Measurements from ENCODE around the gene FRMD6.

FRMD6 gene

GRCh38 chr14:51666826-51667225 lies 15.1 kb downstream of the FRMD6 start:
- DNase-seq (ENCODE audit: low spot score), result no peak

- no peak for DNase-seq (ENCODE audit: low spot score)
Observed at GRCh38 chr14:51668870-51669269, 17.2 kb downstream of the FRMD6 start.

- DNase-seq (ENCODE audit: low spot score), result no peak
Observed at GRCh38 chr14:51674294-51675002, 22.7 kb downstream of the FRMD6 start.

DNA sequence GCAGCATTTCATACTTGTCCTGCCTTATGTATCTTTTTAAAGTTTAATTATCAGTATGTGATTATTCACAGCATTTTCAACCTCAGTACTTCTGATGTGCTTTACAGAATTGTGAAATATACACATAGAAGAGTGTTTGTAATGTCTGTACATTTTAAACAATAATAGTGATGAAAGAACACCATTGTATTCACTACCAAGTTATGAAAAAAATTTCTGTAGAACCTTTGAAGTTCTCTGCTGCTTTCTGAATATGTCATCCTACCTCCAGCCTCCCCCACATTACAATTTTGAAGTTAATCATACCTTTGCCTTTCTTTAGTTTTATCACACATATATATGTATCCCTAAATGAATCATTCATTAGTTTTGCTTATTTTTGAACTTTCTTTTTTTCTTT lies 24.8 kb downstream of the FRMD6 start:
- DNase-seq (ENCODE audit: low spot score), result no peak

DNA sequence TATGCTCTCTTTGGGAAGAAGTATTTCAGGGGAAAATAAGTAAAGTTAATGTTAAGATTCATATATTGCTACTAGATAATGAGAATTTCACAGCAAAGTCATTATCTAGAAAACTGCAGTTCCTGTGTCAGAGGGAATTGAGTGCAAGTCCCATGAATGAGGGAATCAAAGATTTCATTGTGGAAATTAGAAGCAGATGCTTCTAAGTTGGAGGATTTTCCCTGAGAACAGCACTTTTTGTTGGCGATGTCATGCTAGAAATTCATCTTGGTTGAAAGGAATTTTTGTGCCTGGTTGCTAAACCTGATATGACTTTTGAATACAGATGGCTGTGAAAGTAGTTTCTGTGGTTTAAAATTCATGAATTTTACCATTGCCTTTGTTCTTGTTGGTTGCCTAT lies 25.6 kb downstream of the FRMD6 start:
- no peak for DNase-seq (ENCODE audit: low spot score)

DNA sequence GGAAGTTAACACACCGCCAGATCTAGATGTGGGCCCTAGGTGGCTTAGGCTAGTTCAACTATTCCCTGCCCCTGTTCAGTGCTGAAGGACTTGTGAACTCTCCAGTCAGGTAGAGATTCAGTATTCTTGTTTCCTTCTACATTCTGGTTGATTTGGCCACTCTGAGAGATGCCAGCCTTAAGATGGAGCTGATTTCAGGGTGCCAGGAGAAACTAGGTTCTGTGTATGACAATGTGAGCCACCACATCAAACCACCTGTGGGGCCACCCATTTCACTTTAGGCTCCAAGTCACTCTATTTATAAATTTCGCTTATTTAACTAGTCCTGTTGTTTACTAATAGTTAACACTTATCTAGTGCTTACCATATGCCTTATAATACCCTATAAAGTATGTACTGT lies 26.0 kb downstream of the FRMD6 start:
- no peak for DNase-seq (ENCODE audit: low spot score)

GRCh38 chr14:51680031-51680430 lies 28.3 kb downstream of the FRMD6 start:
- no peak for DNase-seq (ENCODE audit: low spot score)

DNA sequence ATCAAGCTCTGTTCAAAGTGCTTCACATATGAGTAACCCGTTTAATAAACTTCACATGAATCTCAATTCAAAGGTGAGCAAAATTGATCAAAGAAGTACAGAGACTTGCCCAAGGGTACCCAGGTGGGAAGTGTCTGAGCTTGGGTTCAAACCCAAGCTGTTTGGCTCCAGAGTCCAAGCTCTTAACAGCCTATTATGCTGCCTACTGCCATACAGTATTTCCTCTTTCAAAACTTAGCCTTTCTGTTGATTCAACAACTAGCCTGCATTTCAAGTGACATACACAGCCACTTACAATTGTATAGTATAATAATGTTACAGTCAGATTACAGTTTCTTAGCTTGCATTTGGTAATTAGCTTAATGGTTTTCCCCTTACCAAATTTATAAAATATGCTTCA lies 29.7 kb downstream of the FRMD6 start:
- no peak for DNase-seq (ENCODE audit: low spot score)

- DNase-seq (ENCODE audit: low spot score), result no peak
Observed at GRCh38 chr14:51682411-51682810, 30.7 kb downstream of the FRMD6 start.

GRCh38 chr14:51684760-51685159 lies 33.0 kb downstream of the FRMD6 start:
- no peak for DNase-seq (ENCODE audit: low spot score)

GRCh38 chr14:51691176-51691575 lies 39.5 kb downstream of the FRMD6 start:
- DNase-seq (ENCODE audit: low spot score), result no peak

DNA sequence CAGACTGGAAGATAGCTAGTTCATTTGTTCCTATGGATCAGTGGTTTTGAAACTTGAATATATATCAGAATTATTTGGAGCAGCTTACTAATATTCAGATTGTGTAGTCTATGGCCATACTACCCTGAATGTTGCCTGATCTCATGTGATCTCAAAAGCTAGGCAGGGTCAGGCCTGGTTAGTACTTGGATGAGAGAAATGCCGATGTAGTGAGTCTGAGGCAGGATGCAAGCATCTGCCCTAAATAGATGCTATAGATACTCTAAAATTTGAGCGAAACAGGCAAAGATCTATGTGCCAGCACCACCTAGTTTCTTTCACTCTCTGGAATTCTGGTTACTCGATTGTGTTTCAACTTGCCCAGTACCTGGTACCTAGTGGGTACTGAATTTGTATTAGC lies 40.9 kb downstream of the FRMD6 start:
- no peak for DNase-seq (ENCODE audit: low spot score)

DNA sequence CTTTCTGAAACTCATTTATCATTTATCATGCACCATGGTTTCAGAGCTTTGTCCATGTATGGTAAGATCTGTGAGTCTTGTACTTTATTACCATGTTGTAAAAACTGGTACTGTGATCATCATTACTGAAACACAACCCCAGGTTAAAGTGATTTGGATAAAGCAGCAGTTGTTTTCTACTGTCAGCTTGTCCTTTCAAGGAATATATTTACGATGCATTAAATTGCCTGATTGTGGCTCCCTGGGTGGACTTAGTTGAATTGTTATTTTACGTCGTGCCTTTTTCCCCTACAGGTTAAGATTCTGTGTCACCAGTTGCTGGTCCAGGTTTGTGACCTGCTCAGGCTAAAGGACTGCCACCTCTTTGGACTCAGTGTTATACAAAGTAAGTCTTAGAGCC lies 46.1 kb downstream of the FRMD6 start:
- DNase-seq (ENCODE audit: low spot score), result no peak

GRCh38 chr14:51701951-51702350 lies 50.2 kb downstream of the FRMD6 start:
- DNase-seq (ENCODE audit: low spot score), result no peak

GRCh38 chr14:51703787-51704186 lies 52.1 kb downstream of the FRMD6 start:
- DNase-seq (ENCODE audit: low spot score), result no peak

- DNase-seq (ENCODE audit: low spot score), result no peak
Observed at GRCh38 chr14:51704545-51704944, 52.8 kb downstream of the FRMD6 start.

- no peak for DNase-seq (ENCODE audit: low spot score)
Observed at GRCh38 chr14:51707327-51707726, 55.6 kb downstream of the FRMD6 start.

- DNase-seq (ENCODE audit: low spot score), result peak; percentile 4
Observed at GRCh38 chr14:51711505-51711904, 59.8 kb downstream of the FRMD6 start.

DNA sequence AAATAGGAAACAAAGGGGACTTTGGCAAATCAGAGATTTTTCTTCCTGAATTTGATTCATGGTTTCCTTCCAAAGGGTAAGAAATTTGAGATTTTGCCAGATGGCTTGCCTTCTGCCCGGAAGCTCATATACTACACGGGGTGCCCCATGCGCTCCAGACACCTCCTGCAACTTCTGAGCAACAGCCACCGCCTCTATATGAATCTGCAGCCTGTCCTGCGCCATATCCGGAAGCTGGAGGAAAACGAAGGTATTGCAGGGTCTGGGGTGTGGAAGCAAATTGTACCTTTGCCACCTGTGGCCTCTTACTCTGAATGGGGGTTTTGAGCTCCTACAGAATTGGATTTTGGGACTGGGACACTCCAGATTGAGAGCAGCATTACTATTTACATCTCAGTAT lies 63.5 kb downstream of the FRMD6 start:
- no peak for DNase-seq (ENCODE audit: low spot score)

DNA sequence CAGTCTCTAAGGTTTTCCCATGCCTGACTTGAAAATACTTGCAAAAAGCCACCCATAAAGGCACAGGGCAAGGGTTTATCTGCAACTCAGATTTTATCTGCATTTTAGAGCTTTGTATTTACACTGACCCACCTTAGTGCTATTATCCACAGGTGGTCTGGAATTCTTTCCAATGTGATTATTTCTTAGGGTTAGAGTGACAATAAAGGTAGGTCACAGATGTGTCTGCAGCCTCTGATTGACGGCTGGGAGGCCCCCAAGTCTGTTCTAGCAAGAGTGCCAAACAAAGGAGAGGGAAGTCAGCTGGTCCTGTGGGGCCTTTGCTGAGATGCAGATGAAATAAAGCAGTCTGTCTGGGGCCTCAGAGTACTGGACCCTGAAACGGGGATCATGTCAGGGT lies 64.0 kb downstream of the FRMD6 start:
- no peak for DNase-seq (ENCODE audit: low spot score)

- DNase-seq (ENCODE audit: low spot score), result peak; percentile 6
Observed at GRCh38 chr14:51716610-51717009, 64.9 kb downstream of the FRMD6 start.

- no peak for DNase-seq (ENCODE audit: low spot score)
Observed at GRCh38 chr14:51717766-51718165, 66.1 kb downstream of the FRMD6 start.

- no peak for DNase-seq (ENCODE audit: low spot score)
Observed at GRCh38 chr14:51719955-51720354, 68.2 kb downstream of the FRMD6 start.

DNA sequence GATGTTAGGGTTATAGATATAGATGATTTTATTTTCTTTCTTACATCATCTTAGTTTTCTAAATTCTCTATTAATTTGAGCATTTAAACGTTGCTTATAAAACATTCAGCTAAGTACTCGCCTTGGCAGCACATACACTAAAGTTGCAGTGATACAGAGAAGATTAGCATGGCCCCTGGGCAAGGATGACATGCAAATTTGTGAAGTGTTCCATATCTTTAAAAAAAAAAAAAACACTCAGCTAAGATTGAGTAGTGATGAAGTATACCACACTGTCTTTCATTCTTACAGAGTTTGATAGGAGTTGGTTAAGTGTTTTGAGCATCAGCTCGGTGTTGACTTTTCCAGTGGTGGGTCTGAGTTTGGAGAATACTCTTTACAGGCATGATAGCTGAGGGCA lies 72.3 kb downstream of the FRMD6 start:
- no peak for DNase-seq (ENCODE audit: low spot score)

DNA sequence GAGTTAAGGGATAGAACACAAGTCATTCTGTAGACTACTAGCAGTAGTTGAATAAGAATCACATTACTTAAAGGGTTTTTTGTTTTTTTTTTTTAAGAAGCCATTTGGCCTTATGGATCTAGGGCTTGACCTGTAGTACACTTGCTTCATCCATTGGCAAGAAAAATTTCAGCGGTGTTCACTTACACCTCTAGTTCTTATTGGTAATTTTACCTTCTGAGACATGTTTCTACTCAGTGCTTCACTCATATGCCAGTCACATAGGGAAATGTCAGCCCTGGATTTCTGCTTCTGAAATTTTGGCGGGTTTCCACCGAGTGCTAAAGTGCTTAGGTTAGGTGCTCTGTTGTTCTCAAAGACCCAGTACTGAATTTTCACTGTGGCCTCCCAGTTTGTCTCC lies 72.9 kb downstream of the FRMD6 start:
- DNase-seq (ENCODE audit: low spot score), result no peak
